ENCODE results near the gene SEMG1. TPM values are rescaled to one million over a fixed set of nuclear protein-coding genes. Genes with fewer than 3 reads are reported as not detected.

Gene SEMG1
- total and polyA plus RNA-seq, 2 donors (not counting 1 experiment from before 2014, with no cell fraction given), result not detected

- ATAC-seq (ENCODE audit: low read depth), result no peak
- H3K4me3 Mint-ChIP-seq, result no peak overlapping the region
- H3K27me3 ChIP-seq (replicated peaks in 1 of 4; ENCODE audit: control extremely low read depth in 1 of 4, control insufficient read depth in 3 of 4, insufficient read depth in 4 of 4, low read length in 3 of 4), result peaks cover 0 to 17% (median 3%) of the 10 kb centered on the region in 4 experiments
- no peaks in the 10 kb centered on the region for H4K20me1 ChIP-seq (ENCODE audit: control insufficient read depth, insufficient read depth, low read length, poor library complexity, severe bottlenecking)
- peaks cover 58% of the 10 kb centered on the region for H3K27me3 Mint-ChIP-seq
- 89% methylated on average over 1 of the region's 1 CpG for WGBS (ENCODE audit: insufficient coverage)
- H3K9me3 Mint-ChIP-seq (ENCODE audit: insufficient read depth), result peaks cover 15% of the 10 kb centered on the region
- no peak overlapping the region for H3K9ac ChIP-seq (ENCODE audit: low read length)
- DNase-seq, result no peak
- no peak overlapping the region for H2AFZ ChIP-seq (ENCODE audit: insufficient read depth, low read depth, low read length, poor library complexity, severe bottlenecking)
- H3K9me3 ChIP-seq (ENCODE audit: control extremely low read depth in 1 of 3, control insufficient read depth in 2 of 3, insufficient read depth in 1 of 3, low read length in 2 of 3), result peaks cover 7 to 16% (median 8%) of the 10 kb centered on the region in 3 donors
- H3K36me3 ChIP-seq (replicated peaks in 1 of 2; ENCODE audit: control extremely low read depth in 1 of 2, control insufficient read depth in 1 of 2, extremely low read depth in 1 of 2, insufficient read depth in 2 of 2, low read length in 1 of 2), result no peaks in the 10 kb centered on the region
- POLR2A ChIA-PET, result no interaction called here
- no peak overlapping the region for H3K27ac Mint-ChIP-seq
- H3K27ac ChIP-seq (ENCODE audit: low read length in 2 of 2), result no peak overlapping the region
- H3K4me1 Mint-ChIP-seq, result no peaks in the 10 kb centered on the region
- TF ChIP-seq EZH2 (IDR thresholded peaks at IDR 0.05; ENCODE audit: borderline replicate concordance, insufficient read depth, low read depth, low read length, poor library complexity, severe bottlenecking), result no peak
- intact Hi-C loops (cut with micrococcal nuclease), result no loop called here
- no peaks in the 10 kb centered on the region for H3K79me2 ChIP-seq (ENCODE audit: control insufficient read depth, insufficient read depth, low read length)
- no peak overlapping the region for H3K4me3 ChIP-seq (ENCODE audit: control extremely low read depth in 1 of 5, extremely low read depth in 1 of 5, insufficient read depth in 1 of 5, low read depth in 2 of 5, low read length in 4 of 5)
- no peaks in the 10 kb centered on the region for H3K4me1 ChIP-seq (ENCODE audit: control insufficient read depth in 2 of 2, insufficient read depth in 2 of 2, low read length in 2 of 2)
- CTCF ChIA-PET, result no interaction called here
- no peak overlapping the region for H3K4me2 ChIP-seq (replicated peaks; ENCODE audit: low read depth, low read length, poor library complexity, severe bottlenecking)
Measured at GRCh38 chr20:45163083-45163803, 43.6 kb upstream of the SEMG1 start.

GRCh38 chr20:45164906-45165305 lies 41.9 kb upstream of the SEMG1 start:
- Mint-ChIP-seq H3K9me3 (ENCODE audit: insufficient read depth) (peaks cover 11% of the 10 kb centered on the region), H3K27me3 (peaks cover 60% of the 10 kb centered on the region), H3K4me1 (no peaks in the 10 kb centered on the region), H3K4me3 (no peak overlapping the region), H3K27ac (no peak overlapping the region)
- TF ChIP-seq EZH2 (IDR thresholded peaks at IDR 0.05; ENCODE audit: borderline replicate concordance, insufficient read depth, low read depth, low read length, poor library complexity, severe bottlenecking) (no peak), CTCF (IDR thresholded peaks at IDR 0.05) (no peak)
- 86% methylated on average over 1 of the region's 1 CpG for whole genome bisulfite sequencing (ENCODE audit: insufficient coverage)
- intact Hi-C loops (cut with micrococcal nuclease), result no loop called here
- Histone ChIP-seq H3K9me3 (ENCODE audit: control extremely low read depth in 1 of 3, control insufficient read depth in 2 of 3, insufficient read depth in 1 of 3, low read length in 2 of 3) (peaks cover 1 to 5% (median 3%) of the 10 kb centered on the region in 3 donors), H3K27ac (ENCODE audit: low read length in 2 of 2) (no peak overlapping the region), H3K27me3 (replicated peaks in 1 of 4; ENCODE audit: control extremely low read depth in 1 of 4, control insufficient read depth in 3 of 4, insufficient read depth in 4 of 4, low read length in 3 of 4) (peaks cover 0 to 17% (median 2%) of the 10 kb centered on the region in 4 experiments), H3K4me3 (ENCODE audit: control extremely low read depth in 1 of 5, extremely low read depth in 1 of 5, insufficient read depth in 1 of 5, low read depth in 2 of 5, low read length in 4 of 5) (no peak overlapping the region), H2AFZ (ENCODE audit: insufficient read depth, low read depth, low read length, poor library complexity, severe bottlenecking) (no peak overlapping the region), H3K4me2 (replicated peaks; ENCODE audit: low read depth, low read length, poor library complexity, severe bottlenecking) (no peak overlapping the region), H3K9ac (ENCODE audit: low read length) (no peak overlapping the region), H3K4me1 (ENCODE audit: control insufficient read depth in 2 of 2, insufficient read depth in 2 of 2, low read length in 2 of 2) (no peaks in the 10 kb centered on the region), H4K20me1 (ENCODE audit: control insufficient read depth, insufficient read depth, low read length, poor library complexity, severe bottlenecking) (no peaks in the 10 kb centered on the region), H3K36me3 (replicated peaks in 1 of 2; ENCODE audit: control extremely low read depth in 1 of 2, control insufficient read depth in 1 of 2, extremely low read depth in 1 of 2, insufficient read depth in 2 of 2, low read length in 1 of 2) (no peaks in the 10 kb centered on the region), H3K79me2 (ENCODE audit: control insufficient read depth, insufficient read depth, low read length) (no peaks in the 10 kb centered on the region)
- POLR2A ChIA-PET, result no interaction called here
- no peak for DNase-seq
- CTCF ChIA-PET, result no interaction called here
- no peak for ATAC-seq (ENCODE audit: low read depth)
